Neural cell (in vitro differentiated cells): Measurements from ENCODE around the gene TAS2R9. TPM values are rescaled to one million over a fixed set of nuclear protein-coding genes. Genes with fewer than 3 reads are reported as not detected.

Experiments
- H2AFZ ChIP-seq: fragments of 200-600, 300-800 bp; sonication (generic), shearing (Covaris generic); 2 replicates; pipeline ENCODE4 v1.6.0; 2014; ENCODE audit warnings: low read depth, mild to moderate bottlenecking, antibody characterized with exemption, low read length, moderate library complexity
- H3F3A ChIP-seq: fragments of 200-600 bp; shearing (Covaris generic); 2 replicates; pipeline ENCODE4 v1.6.1; 2016; ENCODE audit warnings: mild to moderate bottlenecking, moderate library complexity, mixed read lengths, antibody characterized with exemption, low read length; ENCODE audit not compliant: insufficient read depth, poor library complexity, severe bottlenecking
- H3K27ac ChIP-seq: fragments of 200-600, 300-800 bp; sonication (generic), shearing (Covaris generic); 2 replicates; pipeline ENCODE4 v1.5.1; 2014; ENCODE audit warnings: mild to moderate bottlenecking, low read length, moderate library complexity
- H3K27me3 ChIP-seq: fragments of 300-800, 200-600 bp; sonication (generic), shearing (Covaris generic); 2 replicates; pipeline ENCODE4 v1.6.0; 2014; ENCODE audit warnings: mild to moderate bottlenecking, low read depth, low read length, moderate library complexity; ENCODE audit not compliant: insufficient read depth
- H3K36me3 ChIP-seq: fragments of 300-800, 200-600 bp; sonication (generic), shearing (Covaris generic); 2 replicates; pipeline ENCODE4 v1.5.1; 2014; ENCODE audit warnings: mild to moderate bottlenecking, antibody characterized with exemption, low read length, moderate library complexity; ENCODE audit not compliant: insufficient read depth
- H3K4me2 ChIP-seq: fragments of 300-800, 200-600 bp; sonication (generic), shearing (Covaris generic); 2 replicates; pipeline ENCODE4 v1.6.0; 2014; ENCODE audit warnings: mild to moderate bottlenecking, low read length
- H3K4me3 ChIP-seq: fragments of 300-800, 200-600 bp; sonication (generic), shearing (Covaris generic); 2 replicates; pipeline ENCODE4 v1.5.1; 2014; ENCODE audit warnings: mild to moderate bottlenecking, low read length, moderate library complexity
- H3K79me2 ChIP-seq: fragments of 200-600 bp; shearing (Covaris generic); replicated peaks from 2 replicates; pipeline ENCODE4 v1.6.0; 2014; ENCODE audit warnings: mild to moderate bottlenecking, low read length, moderate library complexity; ENCODE audit not compliant: insufficient read depth
- H3K9ac ChIP-seq: fragments of 300-800, 200-600 bp; sonication (generic), shearing (Covaris generic); 2 replicates; pipeline ENCODE4 v1.6.1; 2016; ENCODE audit warnings: mild to moderate bottlenecking, low read length, mixed read lengths
- H3K9me2 ChIP-seq: fragments of 200-600 bp; shearing (Covaris generic); 2 replicates; pipeline ENCODE4 v1.6.1; 2016; ENCODE audit warnings: mild to moderate bottlenecking, low read length, mixed read lengths; ENCODE audit not compliant: insufficient read depth
- H3K9me3 ChIP-seq: fragments of 200-600, 300-800 bp; sonication (generic), shearing (Covaris generic); 2 replicates; pipeline ENCODE4 v1.6.1; 2016; ENCODE audit warnings: mild to moderate bottlenecking, mixed run types, low read length, moderate library complexity, mixed read lengths
- H4K20me1 ChIP-seq: fragments of 200-600 bp; shearing (Covaris generic); 2 replicates; pipeline ENCODE4 v1.6.1; 2016; ENCODE audit warnings: mild to moderate bottlenecking, mixed run types; ENCODE audit not compliant: insufficient read depth
- CTCF ChIP-seq: fragments of 450-650 bp; IDR thresholded peaks from 2 replicates; pipeline ENCODE4 v1.5.1; 2014; ENCODE audit warnings: antibody characterized with exemption, mild to moderate bottlenecking, moderate library complexity; ENCODE audit not compliant: poor library complexity, severe bottlenecking
- EP300 ChIP-seq: fragments of 450-650 bp; conservative IDR thresholded peaks from 2 replicates; pipeline ENCODE4 v1.6.1; 2014; ENCODE audit warnings: antibody characterized with exemption, mild to moderate bottlenecking, moderate library complexity; ENCODE audit not compliant: poor library complexity, severe bottlenecking
- EZH2 ChIP-seq: fragments of 200-600, 300-800 bp; shearing (Covaris generic), sonication (generic); IDR thresholded peaks from 2 replicates; pipeline ENCODE4 v1.6.1; 2014; ENCODE audit warnings: antibody characterized with exemption, low read length, borderline replicate concordance, mild to moderate bottlenecking; ENCODE audit not compliant: insufficient read depth, poor library complexity, severe bottlenecking
- MXI1 ChIP-seq: fragments of 450-650 bp; conservative IDR thresholded peaks from 2 replicates; pipeline ENCODE4 v1.6.1; 2014; ENCODE audit warnings: antibody characterized with exemption, mild to moderate bottlenecking; ENCODE audit not compliant: poor library complexity, severe bottlenecking
- POLR2AphosphoS5 ChIP-seq: IDR thresholded peaks from 2 replicates; pipeline ENCODE4 v1.6.1; 2012
- RAD21 ChIP-seq: fragments of 450-650 bp; conservative IDR thresholded peaks from 2 replicates; pipeline ENCODE4 v1.6.1; 2014; ENCODE audit warnings: antibody characterized with exemption, mild to moderate bottlenecking, moderate library complexity
- SMC3 ChIP-seq: fragments of 450-650 bp; conservative IDR thresholded peaks from 2 replicates; pipeline ENCODE4 v1.6.1; 2014; ENCODE audit warnings: antibody characterized with exemption, mild to moderate bottlenecking, moderate library complexity; ENCODE audit not compliant: poor library complexity
- TAF1 ChIP-seq: IDR thresholded peaks from 2 replicates; pipeline ENCODE4 v1.6.1; 2012; ENCODE audit warnings: low read depth
- polyA plus RNA-seq: library from polyadenylated mRNA; depleted of rRNA; stranded (reverse); fragments of >200 nt; gene quantifications from 2 replicates; pipeline ENCODE4 v1.2.3, GENCODE V29; 2014
- TF ChIP-seq, protein P1 (sequence below): IDR thresholded peaks from 2 replicates; pipeline ENCODE4 v1.6.1; 2012; ENCODE audit warnings: borderline replicate concordance

The TAS2R9 gene
- polyA plus RNA-seq, 1 donor from 2014 or later = 0.32 TPM

GRCh38 chr12:10847744-10848143, 37.8 kb upstream of the TAS2R9 start:
- Histone ChIP-seq H3K9ac (no peak overlapping the region), H2AFZ (no peak overlapping the region), H3K27me3 (no peaks in the 10 kb centered on the region), H3K4me2 (no peak overlapping the region), H4K20me1 (no peaks in the 10 kb centered on the region), H3K79me2 (no peaks in the 10 kb centered on the region), H3K36me3 (no peaks in the 10 kb centered on the region), H3K9me2 (no peaks in the 10 kb centered on the region), H3K27ac (no peak overlapping the region), H3F3A (no peaks in the 10 kb centered on the region), H3K9me3 (no peaks in the 10 kb centered on the region), H3K4me3 (no peak overlapping the region)
- TF ChIP-seq SMC3 (no peak), POLR2AphosphoS5 (no peak), RAD21 (no peak), CTCF (no peak), TAF1 (no peak)
- TF ChIP-seq, protein P1, sequence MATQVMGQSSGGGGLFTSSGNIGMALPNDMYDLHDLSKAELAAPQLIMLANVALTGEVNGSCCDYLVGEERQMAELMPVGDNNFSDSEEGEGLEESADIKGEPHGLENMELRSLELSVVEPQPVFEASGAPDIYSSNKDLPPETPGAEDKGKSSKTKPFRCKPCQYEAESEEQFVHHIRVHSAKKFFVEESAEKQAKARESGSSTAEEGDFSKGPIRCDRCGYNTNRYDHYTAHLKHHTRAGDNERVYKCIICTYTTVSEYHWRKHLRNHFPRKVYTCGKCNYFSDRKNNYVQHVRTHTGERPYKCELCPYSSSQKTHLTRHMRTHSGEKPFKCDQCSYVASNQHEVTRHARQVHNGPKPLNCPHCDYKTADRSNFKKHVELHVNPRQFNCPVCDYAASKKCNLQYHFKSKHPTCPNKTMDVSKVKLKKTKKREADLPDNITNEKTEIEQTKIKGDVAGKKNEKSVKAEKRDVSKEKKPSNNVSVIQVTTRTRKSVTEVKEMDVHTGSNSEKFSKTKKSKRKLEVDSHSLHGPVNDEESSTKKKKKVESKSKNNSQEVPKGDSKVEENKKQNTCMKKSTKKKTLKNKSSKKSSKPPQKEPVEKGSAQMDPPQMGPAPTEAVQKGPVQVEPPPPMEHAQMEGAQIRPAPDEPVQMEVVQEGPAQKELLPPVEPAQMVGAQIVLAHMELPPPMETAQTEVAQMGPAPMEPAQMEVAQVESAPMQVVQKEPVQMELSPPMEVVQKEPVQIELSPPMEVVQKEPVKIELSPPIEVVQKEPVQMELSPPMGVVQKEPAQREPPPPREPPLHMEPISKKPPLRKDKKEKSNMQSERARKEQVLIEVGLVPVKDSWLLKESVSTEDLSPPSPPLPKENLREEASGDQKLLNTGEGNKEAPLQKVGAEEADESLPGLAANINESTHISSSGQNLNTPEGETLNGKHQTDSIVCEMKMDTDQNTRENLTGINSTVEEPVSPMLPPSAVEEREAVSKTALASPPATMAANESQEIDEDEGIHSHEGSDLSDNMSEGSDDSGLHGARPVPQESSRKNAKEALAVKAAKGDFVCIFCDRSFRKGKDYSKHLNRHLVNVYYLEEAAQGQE = no peak

GRCh38 chr12:10842862-10843261, 32.9 kb upstream of the TAS2R9 start:
- H3K36me3 ChIP-seq = no peaks in the 10 kb centered on the region
- H4K20me1 ChIP-seq = no peaks in the 10 kb centered on the region
- no peak overlapping the region for H3K27ac ChIP-seq
- no peaks in the 10 kb centered on the region for H3K27me3 ChIP-seq
- H3K4me2 ChIP-seq = no peak overlapping the region
- H3K9me2 ChIP-seq = no peaks in the 10 kb centered on the region
- H3F3A ChIP-seq = no peaks in the 10 kb centered on the region
- H3K79me2 ChIP-seq = no peaks in the 10 kb centered on the region
- no peak overlapping the region for H3K4me3 ChIP-seq
- H3K9ac ChIP-seq = no peak overlapping the region
- no peaks in the 10 kb centered on the region for H3K9me3 ChIP-seq
- TF ChIP-seq SMC3 (no peak), MXI1 (no peak), POLR2AphosphoS5 (no peak), EZH2 (no peak), EP300 (no peak), CTCF (no peak), TAF1 (no peak)
- TF ChIP-seq, protein P1 = no peak
- H2AFZ ChIP-seq = no peak overlapping the region
